NOMO-1 treated with dmso at 0.1 percent for 144 hours (cell line): ENCODE results near the gene TRIM29.

Experiments used
- DNase-seq: peaks from one replicate; lab custom pipeline; 2025; ENCODE audit not compliant: unreplicated experiment; lab: John Stamatoyannopoulos, UW

TRIM29 gene

DNA sequence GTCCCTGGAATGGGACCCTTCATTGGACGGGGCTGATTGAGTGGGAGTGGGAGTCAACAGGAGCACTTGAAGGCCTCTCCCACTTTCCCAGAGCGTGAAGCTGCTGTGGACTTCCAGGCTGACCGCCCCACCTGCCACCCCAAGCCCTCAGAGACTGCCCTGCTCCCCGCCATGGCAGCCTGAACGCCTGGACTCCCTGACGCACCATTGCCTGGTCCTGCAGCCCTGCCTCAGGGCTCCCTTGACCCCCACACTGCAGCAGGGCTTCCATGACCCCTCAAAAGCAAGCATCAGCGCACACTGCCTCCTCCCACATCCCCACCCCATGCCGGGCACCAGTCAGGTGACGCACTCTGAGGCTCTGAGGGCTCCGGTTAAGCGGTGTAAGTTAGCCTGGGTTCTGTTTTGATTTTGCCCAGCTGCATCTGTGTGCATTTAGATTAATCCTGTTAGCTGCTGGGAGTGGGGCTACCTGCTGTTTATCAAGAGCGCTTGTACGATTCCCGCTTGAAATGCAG, 39.4 kb downstream of the TRIM29 start:
- DNase-seq: no peak

DNA sequence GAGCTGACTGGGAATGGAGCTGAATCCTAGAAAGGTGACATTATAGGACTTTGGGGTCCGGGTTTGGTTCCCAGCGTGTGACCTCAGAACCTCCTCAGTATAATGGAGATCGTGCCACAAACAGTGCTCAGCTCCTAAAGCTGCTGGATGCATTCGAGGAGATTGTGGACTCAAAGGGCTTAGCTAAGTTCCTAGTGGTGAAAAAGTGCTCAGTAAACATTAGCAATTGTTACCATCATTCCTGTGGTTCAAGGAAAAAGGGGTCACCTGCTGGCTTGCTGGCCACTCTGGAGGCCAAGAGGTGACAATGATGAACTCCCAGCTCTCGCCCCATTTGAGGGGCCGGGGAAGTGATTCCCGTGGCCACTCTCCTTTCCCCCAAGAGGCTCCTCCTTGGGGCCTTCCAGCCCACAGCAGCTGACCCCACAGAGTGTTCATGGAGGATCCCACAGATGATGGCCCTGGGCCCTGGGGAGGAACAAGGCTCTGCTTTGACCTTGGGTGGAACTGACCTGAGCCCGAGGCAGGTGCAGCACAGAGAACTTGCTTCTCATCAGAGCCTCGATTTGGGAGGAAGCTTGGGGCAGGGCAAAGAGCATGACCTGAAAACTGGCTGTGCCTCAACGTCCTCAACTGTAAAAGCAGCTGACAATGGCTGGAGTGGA, 40.1 kb downstream of the TRIM29 start:
- no peak for DNase-seq

DNA sequence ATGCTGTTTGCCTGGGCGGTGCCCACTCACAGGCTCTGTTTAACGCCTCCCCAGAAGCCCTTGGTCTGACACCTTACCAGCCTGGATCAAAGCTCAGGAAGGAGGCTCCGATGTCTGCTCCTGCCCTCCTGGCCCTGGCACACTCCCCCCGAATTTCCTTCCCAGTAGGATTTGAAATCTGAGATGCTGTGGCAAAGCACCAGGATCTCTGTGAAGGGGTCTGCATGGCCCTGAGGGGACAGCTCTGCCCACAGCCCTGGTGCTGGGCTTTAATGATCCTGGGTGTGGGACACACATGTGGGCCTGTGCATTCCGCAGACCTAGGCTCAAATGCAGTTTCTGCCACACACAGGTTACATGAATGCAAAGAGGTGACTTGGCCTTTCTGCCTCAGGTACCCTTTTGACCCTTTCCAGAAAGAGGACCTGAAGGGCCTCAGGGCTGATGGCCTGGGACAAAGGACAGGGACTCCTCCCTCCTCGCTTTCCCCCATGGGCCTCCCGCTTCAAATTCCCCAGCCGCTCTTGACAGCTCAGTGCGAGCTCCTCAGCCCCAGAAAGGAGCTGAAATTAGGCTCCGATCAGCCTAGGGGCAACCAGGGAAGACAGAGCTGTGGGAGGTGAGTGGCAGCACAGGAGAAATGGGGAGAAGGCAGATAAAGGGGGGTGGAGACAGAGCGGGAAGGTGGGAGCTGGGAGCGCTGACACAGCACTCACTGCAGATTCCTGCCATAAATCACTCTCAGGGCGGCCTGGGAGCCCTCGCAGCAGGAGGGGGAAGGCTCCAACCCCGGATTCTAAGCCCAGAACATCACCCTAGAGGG, 41.3 kb downstream of the TRIM29 start:
- DNase-seq: no peak

DNA sequence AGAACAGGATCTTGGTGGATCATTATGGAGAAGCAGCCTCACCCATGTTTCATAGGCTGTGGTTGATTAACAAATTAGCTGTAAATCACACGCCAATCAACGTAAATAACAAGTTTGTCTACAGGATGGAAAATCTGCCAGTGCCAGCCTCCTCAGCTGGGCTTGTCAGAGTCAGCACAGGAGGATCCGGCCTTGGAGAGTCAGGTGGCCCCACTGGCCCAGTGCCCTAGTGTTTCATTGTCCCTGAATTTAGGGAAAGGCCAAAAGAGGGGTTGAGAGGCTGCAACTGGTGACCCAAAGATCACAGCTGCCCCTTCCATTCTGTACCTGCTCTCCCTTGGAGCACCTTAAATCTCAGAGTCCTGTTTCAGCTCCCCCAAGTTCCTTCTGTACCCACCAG, 42.4 kb downstream of the TRIM29 start:
- DNase-seq: no peak

DNA sequence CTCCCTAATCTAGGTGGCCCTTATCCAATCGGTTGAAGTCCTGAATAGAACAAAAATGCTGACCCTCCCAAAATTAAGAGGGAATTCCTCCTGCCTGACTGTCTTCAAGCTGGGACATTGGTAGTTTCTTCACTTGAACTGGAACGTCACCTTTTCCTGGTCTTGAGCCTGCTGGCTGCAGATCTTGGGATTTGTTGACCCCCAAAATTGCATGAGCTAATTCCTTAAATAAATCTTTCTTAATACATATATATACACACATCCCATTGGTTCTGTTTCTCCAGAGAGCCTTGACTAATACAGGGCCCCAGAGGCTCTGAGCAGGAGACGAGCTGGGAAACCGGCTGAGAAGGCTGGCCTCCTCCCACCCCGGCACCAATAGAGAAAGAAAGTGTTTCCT, 46.2 kb downstream of the TRIM29 start:
- no peak for DNase-seq

DNA sequence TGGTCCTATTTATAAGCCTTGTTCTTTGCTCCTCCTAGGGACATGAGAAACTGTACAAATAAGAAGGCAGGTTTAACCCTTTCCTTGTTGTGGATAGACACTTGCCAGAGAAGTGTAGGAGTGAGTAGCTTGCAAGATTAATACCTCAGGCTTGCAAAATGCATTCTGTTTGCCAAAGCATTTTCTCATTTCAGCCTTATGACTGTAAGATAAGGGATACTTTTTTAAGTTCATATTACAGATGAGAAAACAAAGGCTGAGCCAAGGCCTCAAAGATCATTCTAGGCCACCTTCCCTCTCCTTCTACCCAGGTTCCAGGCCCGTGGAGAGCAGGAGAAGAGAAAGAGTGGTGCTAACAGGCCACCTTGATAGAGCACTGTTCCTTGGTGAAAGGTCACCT, 46.8 kb downstream of the TRIM29 start:
- no peak for DNase-seq

DNA sequence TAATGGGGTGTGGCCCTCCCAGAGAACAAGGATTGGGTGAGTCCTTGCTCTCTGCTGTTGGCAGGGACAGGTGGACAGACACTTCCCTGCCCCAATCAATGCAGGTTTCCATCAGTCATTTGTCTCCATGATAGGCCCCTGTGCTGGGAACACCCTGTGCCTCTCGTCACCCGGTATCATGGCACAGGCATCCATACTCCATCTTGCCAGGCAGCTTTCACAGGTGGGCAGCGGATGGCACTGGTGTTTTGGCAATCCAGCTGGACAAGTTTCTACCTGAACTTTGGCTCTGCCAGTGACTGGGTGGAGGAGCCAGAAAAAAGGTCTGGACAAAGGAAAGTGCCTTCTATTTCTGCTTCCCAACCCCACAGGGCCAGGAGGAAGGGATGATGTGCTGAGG, 47.5 kb downstream of the TRIM29 start:
- DNase-seq: no peak

DNA sequence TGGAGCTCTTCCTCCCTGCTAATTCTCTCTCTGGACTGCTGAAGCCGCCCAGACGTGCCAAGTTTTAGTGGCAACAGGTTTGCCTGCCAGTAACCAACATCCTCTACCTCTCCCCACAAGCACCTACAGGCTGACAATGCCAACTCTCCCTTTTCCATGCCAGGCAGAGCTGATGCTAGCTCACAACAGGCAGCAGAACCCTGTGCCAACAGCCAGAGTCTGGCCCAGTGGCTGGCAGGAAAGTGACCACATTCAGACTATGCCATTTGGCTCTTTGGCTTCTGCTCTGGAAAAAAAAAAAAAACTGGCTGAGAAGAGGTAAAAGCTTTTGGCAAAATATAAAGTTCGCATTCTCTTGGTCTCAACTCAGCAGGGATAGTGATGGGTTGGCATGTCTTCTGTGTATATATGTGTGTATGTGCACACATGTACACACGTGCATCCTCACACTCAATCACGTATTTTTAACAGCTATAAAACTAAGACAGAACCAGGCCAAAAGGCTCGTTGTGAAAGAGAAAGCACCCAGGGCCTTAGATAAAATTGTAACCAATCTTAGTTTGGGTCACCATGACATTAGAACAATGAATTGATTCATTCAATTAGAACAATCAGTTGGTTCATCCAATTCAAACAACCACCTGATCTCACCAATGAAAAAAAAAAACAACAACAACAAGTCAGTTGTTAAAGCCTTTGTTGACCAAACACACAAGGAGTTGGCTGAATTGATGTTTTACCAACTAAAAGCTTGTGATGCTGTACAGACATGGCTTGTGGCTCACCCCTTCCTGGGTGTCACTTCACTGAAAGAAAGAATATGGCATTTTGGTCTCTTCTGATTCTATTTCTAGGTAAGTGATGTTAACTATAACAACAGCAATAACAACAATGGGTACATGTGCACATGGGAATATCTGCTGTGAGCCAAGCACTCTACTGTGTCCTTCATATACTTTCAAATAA, 48.6 kb downstream of the TRIM29 start:
- DNase-seq: no peak

DNA sequence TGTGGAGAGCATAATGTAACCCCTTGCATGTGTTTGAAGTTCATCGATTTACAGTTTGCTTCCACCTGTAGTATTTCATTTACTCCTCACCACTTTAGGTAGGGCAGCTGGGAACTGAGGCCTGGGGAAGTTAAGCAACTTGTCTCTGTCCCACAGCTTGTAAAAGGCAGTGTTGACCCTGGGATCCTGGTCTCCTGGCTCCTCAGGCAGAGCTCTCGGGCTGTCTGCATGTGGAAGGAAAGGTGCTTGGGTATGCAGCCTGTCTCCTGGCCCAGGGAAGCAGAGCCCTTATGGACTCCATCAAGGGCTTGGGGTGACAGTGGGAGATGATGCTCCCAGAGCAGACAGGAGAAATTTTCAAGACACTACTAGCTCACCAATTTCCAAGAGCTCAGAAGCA, 49.9 kb downstream of the TRIM29 start:
- DNase-seq: no peak

DNA sequence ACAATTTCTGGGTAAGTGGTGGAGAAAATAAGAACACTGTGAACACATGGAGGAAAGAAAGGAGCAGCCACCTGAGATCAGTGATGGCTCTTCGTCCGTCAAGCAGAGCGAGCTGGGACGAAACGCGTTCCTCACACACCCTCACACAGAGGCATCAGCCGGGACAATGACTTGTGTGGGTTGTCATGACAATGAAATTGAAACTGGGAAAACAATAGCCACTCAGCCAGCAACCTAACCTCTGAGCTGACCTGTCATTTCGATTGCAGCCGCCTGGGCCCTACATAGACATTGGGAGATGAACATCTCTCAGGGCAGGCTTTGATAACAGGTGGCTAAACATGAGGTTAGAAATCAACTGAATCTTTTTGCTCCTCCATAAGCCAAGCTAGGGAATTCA, 51.3 kb downstream of the TRIM29 start:
- no peak for DNase-seq

DNA sequence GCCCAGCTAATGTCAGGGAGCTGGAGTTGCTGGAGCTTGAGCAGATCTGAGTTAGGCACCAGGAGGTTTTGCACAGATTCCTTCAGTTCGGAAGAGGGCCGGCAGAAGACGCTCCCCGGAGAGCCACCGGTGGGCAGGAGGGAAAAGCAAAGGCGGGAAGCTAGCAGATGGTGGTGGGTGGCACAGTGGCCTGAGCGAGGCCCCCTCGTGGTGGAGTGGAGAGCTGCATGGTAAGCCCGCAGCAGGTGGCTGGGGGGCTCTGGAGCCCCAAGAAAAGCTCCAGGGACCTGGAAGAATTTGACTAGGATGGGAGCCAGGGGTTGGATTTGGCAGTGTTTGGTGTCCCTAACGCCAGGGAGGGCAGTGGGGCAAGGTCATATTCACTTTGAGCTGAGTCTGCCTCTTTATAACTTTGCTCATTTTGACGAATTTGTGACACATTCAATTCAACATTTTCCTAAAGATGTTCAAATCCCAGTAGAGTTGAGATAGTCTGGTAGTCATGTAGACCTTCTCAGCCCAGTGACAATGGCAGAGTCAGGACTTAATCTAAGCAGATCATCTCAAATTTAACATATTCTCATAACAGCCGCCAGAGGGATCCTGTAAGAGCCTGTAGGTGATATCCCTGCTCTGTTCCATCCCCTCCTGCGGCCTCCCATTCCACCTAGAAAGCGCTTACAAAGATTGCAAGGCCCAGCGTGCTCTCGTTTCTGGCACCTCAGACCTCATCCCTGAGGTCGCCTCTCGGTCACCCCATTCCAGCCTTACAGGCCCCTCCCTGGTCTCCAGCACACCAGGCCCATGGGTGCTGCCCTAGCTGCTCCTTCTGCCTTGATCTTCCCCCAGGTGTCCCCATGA, 57.9 kb downstream of the TRIM29 start:
- DNase-seq: no peak

DNA sequence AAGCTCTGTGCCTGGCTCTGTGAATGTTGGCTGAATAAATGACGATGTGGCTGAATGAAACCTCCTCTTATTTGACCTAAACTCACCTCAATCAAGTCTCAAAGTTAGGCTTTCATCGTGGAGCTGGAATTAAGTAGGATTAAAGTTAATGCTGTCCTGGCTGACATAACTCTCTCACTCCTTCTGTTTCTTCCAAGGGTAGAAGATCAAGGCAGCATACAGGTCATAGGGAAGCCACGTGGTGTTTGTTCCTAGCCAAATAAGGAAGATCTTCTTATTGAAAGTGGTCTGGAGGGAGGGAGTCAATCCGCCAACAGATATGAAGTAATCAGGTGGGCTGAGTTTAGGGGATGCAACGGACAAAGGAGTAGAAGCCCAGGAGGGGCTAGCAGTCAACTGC, 59.5 kb downstream of the TRIM29 start:
- no peak for DNase-seq

DNA sequence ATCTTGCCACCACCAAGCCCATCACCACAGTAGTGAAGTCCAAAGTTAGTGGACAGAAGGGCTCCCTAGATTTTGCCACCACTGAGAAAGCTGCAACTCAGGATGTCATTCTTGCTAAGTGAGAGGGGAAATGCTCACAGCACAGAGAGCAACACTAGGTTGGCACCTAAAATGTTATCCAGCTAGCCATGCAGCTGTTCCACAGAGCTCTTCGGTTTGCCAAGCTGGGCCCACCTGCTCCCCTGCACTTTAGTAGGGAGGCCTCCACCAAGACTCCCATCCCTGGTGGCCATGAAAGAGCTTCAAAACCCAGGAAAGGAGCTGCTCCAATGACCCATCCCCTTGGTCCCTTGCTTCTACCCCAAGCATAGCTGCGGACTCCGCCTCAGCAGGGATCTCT, 63.8 kb downstream of the TRIM29 start:
- DNase-seq: no peak

DNA sequence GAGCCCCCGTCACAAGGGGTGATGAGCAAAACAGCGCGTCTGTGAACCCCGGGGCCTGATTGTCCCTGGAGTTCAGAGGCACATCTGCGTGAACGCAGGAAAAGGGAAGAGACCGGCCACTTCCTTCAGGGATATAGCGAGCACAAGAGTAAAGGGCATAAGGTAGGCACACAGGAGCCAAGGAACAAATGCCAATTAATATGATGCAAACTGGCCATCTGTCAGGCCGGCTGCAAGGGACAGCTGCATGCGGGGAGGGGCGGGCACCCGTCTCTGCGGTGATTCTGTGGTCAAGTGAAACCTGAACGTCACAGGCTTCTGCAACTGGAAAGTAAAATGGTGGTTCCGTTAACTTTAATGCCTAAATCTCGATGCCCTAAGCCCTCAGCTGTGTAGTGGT, 64.7 kb downstream of the TRIM29 start:
- no peak for DNase-seq

DNA sequence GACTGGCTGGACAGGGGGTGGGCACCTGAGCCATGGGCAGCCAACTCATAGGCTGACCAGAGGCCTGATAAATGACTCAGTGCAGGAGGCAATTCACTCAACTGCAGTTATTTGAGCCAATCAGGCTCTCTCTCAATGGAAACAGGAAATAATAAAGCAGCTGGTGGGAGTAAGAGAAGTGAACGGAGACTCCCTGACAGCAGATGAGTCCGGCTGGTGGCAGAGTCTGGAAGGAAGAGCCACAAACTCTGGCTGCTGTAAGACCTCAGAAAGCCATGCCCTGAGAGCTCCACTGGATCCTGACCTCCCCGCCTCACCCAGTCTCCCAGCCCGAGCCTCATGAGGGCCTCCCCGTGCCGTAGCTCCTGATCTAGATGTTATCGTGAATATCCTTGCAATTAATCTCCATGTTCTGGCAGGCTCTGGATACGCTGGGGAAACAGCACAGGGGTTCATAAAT, 69.8 kb downstream of the TRIM29 start:
- DNase-seq: no peak

DNA sequence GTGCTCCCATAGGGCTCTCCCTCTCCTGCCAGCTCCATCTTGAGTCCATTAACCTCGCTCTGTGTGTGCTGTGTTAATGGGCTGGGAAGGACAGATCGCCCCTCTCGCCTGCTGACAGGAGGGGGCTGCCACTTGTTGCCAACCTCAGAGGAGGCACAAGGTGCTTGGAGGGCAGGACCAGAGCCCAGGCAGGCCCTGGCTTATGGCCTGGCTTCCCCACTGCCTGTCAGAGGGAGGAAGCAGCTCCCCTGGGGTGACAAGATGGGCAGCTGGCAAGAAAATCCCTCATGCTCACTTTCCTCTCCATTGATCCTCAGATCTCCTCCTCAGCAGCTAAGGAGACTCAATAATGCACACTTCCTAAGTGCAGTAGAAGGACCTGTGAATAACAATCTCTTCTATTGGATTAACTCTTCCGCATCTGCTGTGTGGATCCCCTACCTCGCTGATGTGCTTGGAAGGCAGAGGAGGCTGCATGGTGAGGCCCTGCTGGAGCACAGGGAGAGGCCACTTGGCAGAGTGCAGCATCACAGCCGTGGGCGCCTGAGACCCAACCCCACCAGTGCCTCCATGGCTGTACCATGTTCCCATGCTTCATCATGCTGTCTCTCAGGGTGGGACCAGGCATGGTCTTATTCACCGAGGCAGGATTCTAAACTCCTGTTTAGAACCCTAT, 70.3 kb downstream of the TRIM29 start:
- DNase-seq: no peak

DNA sequence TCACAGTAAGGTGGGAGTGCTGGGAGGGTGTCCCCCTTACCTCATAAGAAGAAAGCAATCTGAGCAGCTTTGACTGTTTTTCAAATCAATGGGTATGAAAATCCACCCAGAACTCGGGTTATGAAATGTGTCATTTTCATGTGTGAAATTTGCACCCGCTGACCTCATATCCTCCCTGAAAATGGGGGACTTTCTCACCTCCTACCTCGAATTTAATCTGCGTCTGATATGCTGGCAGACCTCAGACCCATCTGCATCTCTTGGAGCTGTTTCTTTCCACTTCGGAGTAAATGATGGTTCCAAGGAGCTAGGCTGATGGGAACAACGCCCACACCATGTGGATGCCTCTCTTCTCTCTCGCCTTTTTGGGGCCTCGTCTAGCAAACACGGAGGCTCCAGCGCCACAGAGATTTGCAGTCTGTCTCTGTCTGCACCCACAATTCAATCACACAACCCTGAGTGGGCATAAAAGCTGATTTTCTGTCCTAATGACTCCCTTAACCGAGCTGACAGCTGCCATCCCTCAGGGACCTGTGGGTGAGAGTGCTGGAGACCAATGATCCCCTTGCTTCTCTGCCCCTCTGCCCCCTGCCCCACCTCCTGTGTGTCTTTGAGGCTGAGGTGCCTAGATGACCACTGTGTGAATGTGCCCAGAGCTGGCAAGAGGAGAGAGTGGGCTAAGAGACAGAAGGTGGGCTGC, 71.0 kb downstream of the TRIM29 start:
- DNase-seq: no peak

DNA sequence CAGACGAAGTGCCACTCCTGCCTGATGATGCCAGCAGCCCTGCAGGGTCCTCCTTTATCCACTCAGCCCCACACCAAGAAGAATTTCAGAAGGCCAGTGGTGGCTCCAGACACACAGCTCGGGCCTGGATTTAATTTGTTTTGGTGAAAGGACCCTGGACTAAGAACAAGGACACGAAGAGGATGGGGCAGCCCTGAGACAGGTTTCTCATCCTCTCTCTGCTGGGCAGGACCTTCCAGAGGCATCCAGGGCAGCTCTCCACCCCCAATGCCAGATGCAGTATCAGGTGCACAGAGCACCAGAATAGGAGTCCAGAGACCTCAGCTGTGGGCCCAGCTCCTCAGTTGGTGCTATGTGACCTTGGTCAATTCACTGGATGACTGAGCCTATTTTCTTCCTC, 72.0 kb downstream of the TRIM29 start:
- DNase-seq: no peak

DNA sequence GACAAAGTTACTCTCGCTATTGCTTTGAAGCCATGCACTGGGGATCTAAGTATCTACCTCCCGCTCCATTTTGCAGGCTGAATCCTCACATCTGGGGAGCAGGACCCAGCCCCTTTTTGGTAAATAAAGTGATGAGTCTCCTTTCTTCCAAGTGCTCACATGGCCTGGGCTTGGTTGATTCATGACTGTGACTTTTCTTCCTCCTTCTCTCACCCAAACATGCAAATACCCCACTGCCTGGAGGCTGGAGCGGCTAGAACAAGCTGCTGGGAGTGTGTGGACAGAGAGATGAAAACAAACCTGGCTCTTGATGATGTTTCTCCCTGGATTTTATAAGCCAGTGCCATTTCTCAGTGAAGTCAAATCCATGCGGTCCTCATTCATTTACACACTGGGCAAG, 72.7 kb downstream of the TRIM29 start:
- DNase-seq: no peak
